GM23338 (cell line): ENCODE data around the gene TOLLIP. TPM values are rescaled to one million over a fixed set of nuclear protein-coding genes. Genes with fewer than 3 reads are reported as not detected.

Source experiments
- ATAC-seq: fragments of 200-7000 bp; cut with Tn5 transposase; 3 replicates; pipeline ENCODE4 v1.9.1; 2020
- DNase-seq: peaks from one replicate; pipeline ENCODE4 v3.0.0-alpha.2; 2015; ENCODE audit warnings: low spot score
- H2AFZ ChIP-seq: fragments of 200-600 bp; sonication (generic); 2 replicates; pipeline ENCODE4 v1.8.0; 2016; ENCODE audit warnings: antibody characterized with exemption, mild to moderate bottlenecking, moderate library complexity
- H3F3A ChIP-seq: fragments of 200-600 bp; sonication (generic); replicated peaks from 2 replicates; pipeline ENCODE4 v1.8.0; 2017; ENCODE audit warnings: antibody characterized with exemption, mixed run types, low read depth
- H3K27ac ChIP-seq: fragments of 200-600 bp; sonication (generic); 2 replicates; pipeline ENCODE4 v1.6.1; 2016; ENCODE audit warnings: low read depth
- H3K27me3 ChIP-seq: fragments of 200-600 bp; sonication (generic); 2 replicates; pipeline ENCODE4 v1.8.0; 2016; ENCODE audit warnings: mild to moderate bottlenecking, mixed run types, moderate library complexity; ENCODE audit not compliant: insufficient read depth
- H3K36me3 ChIP-seq: fragments of 200-600 bp; sonication (generic); 2 replicates; pipeline ENCODE4 v1.8.0; 2016; ENCODE audit warnings: mild to moderate bottlenecking; ENCODE audit not compliant: insufficient read depth
- H3K4me1 ChIP-seq: fragments of 200-600 bp; sonication (generic); 2 replicates; pipeline ENCODE4 v1.8.0; 2016; ENCODE audit warnings: mild to moderate bottlenecking, moderate library complexity; ENCODE audit not compliant: insufficient read depth
- H3K4me2 ChIP-seq: fragments of 200-600 bp; sonication (generic); 2 replicates; pipeline ENCODE4 v1.7.1; 2017; ENCODE audit warnings: mixed run types
- H3K4me3 ChIP-seq: fragments of 200-600 bp; sonication (generic); 2 replicates; pipeline ENCODE4 v1.6.1; 2016; ENCODE audit warnings: mixed run types
- H3K79me2 ChIP-seq: fragments of 200-600 bp; sonication (generic); replicated peaks from 2 replicates; pipeline ENCODE4 v1.8.0; 2017; ENCODE audit warnings: mild to moderate bottlenecking; ENCODE audit not compliant: insufficient read depth
- H3K9me2 ChIP-seq: fragments of 200-600 bp; sonication (generic); 2 replicates; pipeline ENCODE4 v1.8.0; 2017; ENCODE audit not compliant: insufficient read depth
- H4K20me1 ChIP-seq: fragments of 200-600 bp; sonication (generic); replicated peaks from 2 replicates; pipeline ENCODE4 v1.8.0; 2017; ENCODE audit warnings: mild to moderate bottlenecking; ENCODE audit not compliant: insufficient read depth
- H3K27ac Mint-ChIP-seq: 2 replicates; pipeline ENCODE4 v1.8.0; 2020; ENCODE audit warnings: inconsistent platforms, mild to moderate bottlenecking, moderate library complexity, mixed read lengths
- H3K27me3 Mint-ChIP-seq: 3 replicates; pipeline ENCODE4 v1.8.0; 2022; ENCODE audit warnings: low read depth, mild to moderate bottlenecking, moderate library complexity, mixed read lengths, inconsistent platforms; ENCODE audit not compliant: insufficient read depth, poor library complexity
- H3K36me3 Mint-ChIP-seq: 3 replicates; pipeline ENCODE4 v1.8.0; 2021; ENCODE audit warnings: low read depth, mild to moderate bottlenecking, inconsistent platforms, moderate library complexity, mixed read lengths
- H3K4me1 Mint-ChIP-seq: 3 replicates; pipeline ENCODE4 v1.8.0; 2020; ENCODE audit warnings: mild to moderate bottlenecking, inconsistent platforms, mixed read lengths
- H3K4me3 Mint-ChIP-seq: 3 replicates; pipeline ENCODE4 v1.8.0; 2021; ENCODE audit warnings: moderate library complexity, mild to moderate bottlenecking, inconsistent platforms, mixed read lengths
- H3K9me3 Mint-ChIP-seq: 3 replicates; pipeline ENCODE4 v1.8.0; 2020; ENCODE audit warnings: moderate library complexity, mild to moderate bottlenecking, inconsistent platforms, mixed read lengths
- CREB1 ChIP-seq: fragments of 250-450 bp; sonication (Bioruptor Pico); IDR thresholded peaks from 2 replicates; pipeline ENCODE4 v1.5.0; 2020; ENCODE audit warnings: low read depth, mild to moderate bottlenecking, moderate library complexity
- CTCF ChIP-seq, 2 experiments: fragments of 200-600 bp in 1 of 2; sonication (generic) in 1 of 2; conservative IDR thresholded peaks; 2 replicates each; pipeline versions ENCODE4 v1.5.1 to v1.6.1; 2016 to 2017; ENCODE audit warnings: antibody characterized with exemption in 2 of 2, low read depth in 2 of 2, mild to moderate bottlenecking in 2 of 2, moderate library complexity in 1 of 2
- ETS1 ChIP-seq: IDR thresholded peaks from 2 replicates; pipeline ENCODE4 v1.6.1; 2016; ENCODE audit warnings: antibody characterized with exemption
- EZH2phosphoT487 ChIP-seq: fragments of 200-600 bp; sonication (generic); IDR thresholded peaks from one replicate; pipeline ENCODE4 v1.8.1; 2018; ENCODE audit warnings: antibody characterized with exemption; ENCODE audit not compliant: unreplicated experiment
- JUNB ChIP-seq: IDR thresholded peaks from one replicate; pipeline ENCODE4 v1.6.1; 2016; ENCODE audit warnings: antibody characterized with exemption; ENCODE audit not compliant: unreplicated experiment
- NANOG ChIP-seq: IDR thresholded peaks from 2 replicates; pipeline ENCODE4 v1.6.1; 2016; ENCODE audit warnings: antibody characterized with exemption, borderline replicate concordance
- POLR2AphosphoS5 ChIP-seq: IDR thresholded peaks from 2 replicates; pipeline ENCODE4 v1.6.1; 2016; ENCODE audit warnings: antibody characterized with exemption, low read depth
- STAT1 ChIP-seq: IDR thresholded peaks from one replicate; pipeline ENCODE4 v1.6.1; 2016; ENCODE audit warnings: antibody characterized with exemption; ENCODE audit not compliant: unreplicated experiment
- ZNF462 ChIP-seq: fragments of 250-450 bp; sonication (Bioruptor Pico); IDR thresholded peaks from 2 replicates; pipeline ENCODE4 v1.5.0; 2020; ENCODE audit warnings: mild to moderate bottlenecking, moderate library complexity
- polyA plus RNA-seq: library from polyadenylated mRNA; unstranded; fragments of >200 nt; fragmentation: Nextera tagmentation; extraction: Ambion mirVana; gene quantifications from 2 replicates; pipeline ENCODE4 v1.2.1, GENCODE V29; 2016
- total RNA-seq: library from RNA; depleted of rRNA; stranded (reverse); fragments of >200 nt; shearing (Covaris generic); gene quantifications from 2 replicates; pipeline ENCODE4 v1.2.3, GENCODE V29; 2014

TOLLIP gene
- total and polyA plus RNA-seq, 2 experiments from 2014 or later: 13.5 to 18.0 TPM

GRCh38 chr11:1298695-1299492 lies 10.5 kb downstream of the TOLLIP start:
- H2AFZ ChIP-seq: no peak overlapping the region
- 0 out of 2 replicates have a peak, but pooled peaks cover 5% of the 10 kb centered on the region for H3K4me1 ChIP-seq
- Mint-ChIP-seq H3K4me3 (no peak overlapping the region), H3K9me3 (no peaks in the 10 kb centered on the region; the same call in 2 of the 3 replicates), H3K36me3 (peaks cover 2% of the 10 kb centered on the region; the same call in 2 of the 3 replicates), H3K27ac (no peak overlapping the region), H3K27me3 (peaks cover 2% of the 10 kb centered on the region), H3K4me1 (peaks cover 31% of the 10 kb centered on the region)
- peaks cover 63% of the 10 kb centered on the region for H3K79me2 ChIP-seq
- H3K27ac ChIP-seq: no peak overlapping the region
- no peaks in the 10 kb centered on the region for H3K27me3 ChIP-seq
- H3K9me2 ChIP-seq: no peaks in the 10 kb centered on the region
- DNase-seq (peak; percentile 46), ATAC-seq (peak; percentile 55)
- H3F3A ChIP-seq: 0 out of 2 replicates have a peak, but pooled peaks cover 3% of the 10 kb centered on the region
- TF ChIP-seq CTCF (conservative IDR thresholded peaks at IDR 0.05; ENCODE audit: low read depth in 2 of 2) (no peak), JUNB (no peak), STAT1 (no peak), POLR2AphosphoS5 (no peak), EZH2phosphoT487 (no peak), ETS1 (no peak), CREB1 (no peak)
- no peak overlapping the region for H3K4me2 ChIP-seq
- H3K4me3 ChIP-seq: no peak overlapping the region
- no peaks in the 10 kb centered on the region; the same call in 1 of the 2 replicates for H4K20me1 ChIP-seq
- no peaks in the 10 kb centered on the region for H3K36me3 ChIP-seq

GRCh38 chr11:1297576-1298473 lies 11.6 kb downstream of the TOLLIP start:
- 0 out of 2 replicates have a peak, but pooled peaks cover 3% of the 10 kb centered on the region for H3F3A ChIP-seq
- H3K4me3 ChIP-seq: no peak overlapping the region
- H3K4me1 ChIP-seq: 0 out of 2 replicates have a peak, but pooled peaks cover 2% of the 10 kb centered on the region
- no peaks in the 10 kb centered on the region; the same call in 1 of the 2 replicates for H4K20me1 ChIP-seq
- Mint-ChIP-seq H3K36me3 (peaks cover 5% of the 10 kb centered on the region; the same call in 2 of the 3 replicates), H3K4me1 (peaks cover 24% of the 10 kb centered on the region), H3K9me3 (no peaks in the 10 kb centered on the region), H3K27ac (no peak overlapping the region), H3K27me3 (no peaks in the 10 kb centered on the region), H3K4me3 (no peak overlapping the region)
- no peak overlapping the region for H3K27ac ChIP-seq
- DNase-seq: no peak
- no peaks in the 10 kb centered on the region for H3K9me2 ChIP-seq
- H3K79me2 ChIP-seq: peaks cover 53% of the 10 kb centered on the region
- no peaks in the 10 kb centered on the region for H3K27me3 ChIP-seq
- no peak for ATAC-seq
- H2AFZ ChIP-seq: no peak overlapping the region
- no peak overlapping the region for H3K4me2 ChIP-seq
- H3K36me3 ChIP-seq: no peaks in the 10 kb centered on the region
- TF ChIP-seq EZH2phosphoT487 (no peak), ZNF462 (CRISPR knock-in tag) (no peak), POLR2AphosphoS5 (no peak), NANOG (no peak)
